Measurements from ENCODE around the gene THAP7.

The THAP7 gene

GRCh38 chr22:21003782-21004181 is 1.9 kb upstream of the THAP7 start:
- Mint-ChIP-seq H3K4me1 (peaks cover 34% of the 10 kb centered on the region), H3K4me3 (peak overlapping the region; percentile 93 to 98), H3K27ac (peak overlapping the region in 1 of 2 donors; percentile 97), H3K27me3 (no peaks in the 10 kb centered on the region), H3K9me3 (no peaks in the 10 kb centered on the region)
- ATAC-seq (no peak), DNase-seq (no peak)

- DNase-seq: no peak
- no peaks in the 10 kb centered on the region for H3K9me3 Mint-ChIP-seq
- peak overlapping the region; percentile 93 to 98 for H3K4me3 Mint-ChIP-seq
- ATAC-seq: no peak
- H3K4me1 Mint-ChIP-seq: peaks cover 43% of the 10 kb centered on the region
- peak overlapping the region; percentile 97 to 98 for H3K27ac Mint-ChIP-seq
- H3K27me3 Mint-ChIP-seq: no peaks in the 10 kb centered on the region
These were observed 824 bp downstream of the THAP7 start for GRCh38 chr22:21000987-21001600.

GRCh38 chr22:21000207-21000986 is 1.5 kb downstream of the THAP7 start:
- no peaks in the 10 kb centered on the region for H3K27me3 Mint-ChIP-seq

GRCh38 chr22:20999350-21000206 is 2.3 kb downstream of the THAP7 start:
- Mint-ChIP-seq H3K27me3 (no peaks in the 10 kb centered on the region), H3K4me3 (peak overlapping the region; percentile 93 to 98), H3K27ac (peak overlapping the region in 1 of 2 donors; percentile 95), H3K9me3 (no peaks in the 10 kb centered on the region), H3K4me1 (peaks cover 43% of the 10 kb centered on the region)
- ATAC-seq (no peak), DNase-seq (no peak)

More at GRCh38 chr22:21000207-21000986, 1.5 kb downstream of the THAP7 start:
- ATAC-seq: no peak
- H3K27ac Mint-ChIP-seq: peak overlapping the region; percentile 95 to 97
- peaks cover 43% of the 10 kb centered on the region for H3K4me1 Mint-ChIP-seq
- no peaks in the 10 kb centered on the region for H3K9me3 Mint-ChIP-seq
- peak in 1 of 2 donors; percentile 30 for DNase-seq
- H3K4me3 Mint-ChIP-seq: peak overlapping the region; percentile 93 to 98

- peak overlapping the region in 1 of 2 donors; percentile 3 for H3K4me3 Mint-ChIP-seq
- no peak for ATAC-seq
- no peaks in the 10 kb centered on the region for H3K9me3 Mint-ChIP-seq
- H3K4me1 Mint-ChIP-seq: peaks cover 43% of the 10 kb centered on the region
- H3K27ac Mint-ChIP-seq: peak overlapping the region in 1 of 2 donors; percentile 80
- DNase-seq: no peak
- no peaks in the 10 kb centered on the region for H3K27me3 Mint-ChIP-seq
These were observed 3.2 kb downstream of the THAP7 start for GRCh38 chr22:20998411-20999336.

- Mint-ChIP-seq H3K9me3 (no peaks in the 10 kb centered on the region), H3K27ac (peak overlapping the region in 1 of 2 donors; percentile 85), H3K4me1 (peaks cover 39% of the 10 kb centered on the region), H3K27me3 (no peaks in the 10 kb centered on the region), H3K4me3 (no peak overlapping the region)
- DNase-seq (no peak), ATAC-seq (no peak)
These were observed 4.2 kb downstream of the THAP7 start for GRCh38 chr22:20997536-20998257.

- Mint-ChIP-seq H3K27me3 (no peaks in the 10 kb centered on the region), H3K4me1 (peaks cover 39% of the 10 kb centered on the region), H3K27ac (peak overlapping the region in 1 of 2 donors; percentile 85), H3K4me3 (no peak overlapping the region), H3K9me3 (no peaks in the 10 kb centered on the region)
- ATAC-seq (no peak), DNase-seq (no peak)
These were observed 5.1 kb downstream of the THAP7 start for GRCh38 chr22:20996598-20997535.

- Mint-ChIP-seq H3K9me3 (no peaks in the 10 kb centered on the region), H3K4me1 (peaks cover 32% of the 10 kb centered on the region), H3K4me3 (no peak overlapping the region), H3K27me3 (no peaks in the 10 kb centered on the region), H3K27ac (no peak overlapping the region)
- ATAC-seq: no peak
- no peak for DNase-seq
These were observed 5.9 kb downstream of the THAP7 start for GRCh38 chr22:20996031-20996410.

GRCh38 chr22:20995329-20996030 is 6.4 kb downstream of the THAP7 start:
- ATAC-seq (no peak), DNase-seq (no peak)
- H3K27ac Mint-ChIP-seq: no peak overlapping the region
- no peaks in the 10 kb centered on the region for H3K9me3 Mint-ChIP-seq
- no peaks in the 10 kb centered on the region for H3K27me3 Mint-ChIP-seq
- H3K4me3 Mint-ChIP-seq: no peak overlapping the region
- peaks cover 26% of the 10 kb centered on the region for H3K4me1 Mint-ChIP-seq

- Mint-ChIP-seq H3K27ac (peak overlapping the region in 1 of 2 donors; percentile 13), H3K4me1 (peaks cover 20% of the 10 kb centered on the region), H3K4me3 (no peak overlapping the region), H3K9me3 (no peaks in the 10 kb centered on the region), H3K27me3 (no peaks in the 10 kb centered on the region)
- no peak for ATAC-seq
- DNase-seq: no peak
These were observed 7.0 kb downstream of the THAP7 start for GRCh38 chr22:20994902-20995241.

- Mint-ChIP-seq H3K27me3 (no peaks in the 10 kb centered on the region), H3K27ac (peak overlapping the region in 1 of 2 donors; percentile 13), H3K4me3 (no peak overlapping the region), H3K4me1 (peaks cover 20% of the 10 kb centered on the region), H3K9me3 (no peaks in the 10 kb centered on the region)
- ATAC-seq (no peak), DNase-seq (no peak)
These were observed 7.6 kb downstream of the THAP7 start for GRCh38 chr22:20994128-20994901.

GRCh38 chr22:20993304-20994127 is 8.4 kb downstream of the THAP7 start:
- Mint-ChIP-seq H3K27me3 (no peaks in the 10 kb centered on the region), H3K4me1 (peaks cover 17% of the 10 kb centered on the region), H3K27ac (peak overlapping the region in 1 of 2 donors; percentile 55), H3K9me3 (no peaks in the 10 kb centered on the region), H3K4me3 (no peak overlapping the region)
- ATAC-seq (no peak), DNase-seq (no peak)

Measured in stimulated activated naive CD8-positive, alpha-beta T cell treated with anti-CD3 and anti-CD28 coated beads, Interleukin-15, amount 100 ng/mL, for 72 hours (primary cell).